ENCODE measurements around the gene CLIP2. TPM values are rescaled to one million over a fixed set of nuclear protein-coding genes. Genes with fewer than 3 reads are reported as not detected.
"Not testable (repeated sequence)": the region's sequence is repeated elsewhere in the genome, so short reads cannot be mapped to it uniquely, and the experiment has no call there.

CLIP2 gene
- total RNA-seq, 1 experiment from 2014 or later = 28.9 TPM

GRCh38 chr7:74418076-74418475 lies 128.9 kb downstream of the CLIP2 start:
- Histone ChIP-seq H3K4me1 (ENCODE audit: insufficient read depth, low read length, poor library complexity, severe bottlenecking) (no peaks in the 10 kb centered on the region), H3K27me3 (replicated peaks; ENCODE audit: insufficient read depth, low read depth, low read length, poor library complexity) (no peaks in the 10 kb centered on the region), H3K4me3 (ENCODE audit: low read depth, low read length, poor library complexity, severe bottlenecking) (no peak overlapping the region), H3K36me3 (ENCODE audit: insufficient read depth, low read length, poor library complexity, severe bottlenecking) (no peaks in the 10 kb centered on the region), H3K27ac (ENCODE audit: low read depth, low read length, poor library complexity, severe bottlenecking) (no peak overlapping the region), H3K9me3 (ENCODE audit: low read depth, low read length, poor library complexity, severe bottlenecking) (no peaks in the 10 kb centered on the region)
- CTCF ChIA-PET = interaction anchor here (0.5 to 1.4 kb wide), 2 partner anchors 137 to 149 kb away, joined by 3 to 4 read pairs; no protein-coding TSS in a partner anchor
- POLR2A ChIA-PET (ENCODE audit: low non-redundant PET) = no interaction called here
- no TSS peak for BruUV-seq (replicated peaks)
- intact Hi-C loops (cut with micrococcal nuclease; ENCODE audit: unreplicated experiment) = loop anchor here (10.0 kb wide), 1 partner anchor 277 kb away; no protein-coding TSS in a partner anchor
- DNase-seq (ENCODE audit: low spot score) = no peak
- TF ChIP-seq CTCF (conservative IDR thresholded peaks at IDR 0.05; ENCODE audit: low read depth, low read length) = no peak
- TF ChIP-seq EZH2 (IDR thresholded peaks at IDR 0.05; ENCODE audit: borderline replicate concordance, low read depth, low read length, poor library complexity, severe bottlenecking) = no peak

DNA sequence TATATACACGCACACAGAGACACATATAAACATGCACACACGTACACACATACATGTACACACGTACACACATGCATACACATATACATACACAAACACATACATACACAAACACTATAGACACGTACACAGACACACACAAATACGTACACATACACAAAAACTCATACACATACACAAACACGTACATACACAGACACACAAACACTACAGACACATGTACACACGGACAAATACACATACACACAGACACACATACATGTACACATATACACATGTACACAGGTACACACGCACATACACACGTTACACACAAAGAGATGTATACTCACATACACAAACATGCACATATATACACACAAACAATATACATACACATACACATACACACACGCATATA lies 129.3 kb downstream of the CLIP2 start:
- TF ChIP-seq EZH2 (IDR thresholded peaks at IDR 0.05; ENCODE audit: borderline replicate concordance, low read depth, low read length, poor library complexity, severe bottlenecking) = no peak
- no peak for TF ChIP-seq CTCF (conservative IDR thresholded peaks at IDR 0.05; ENCODE audit: low read depth, low read length)
- H3K36me3 ChIP-seq (ENCODE audit: insufficient read depth, low read length, poor library complexity, severe bottlenecking) = no peaks in the 10 kb centered on the region
- ChIA-PET POLR2A (ENCODE audit: low non-redundant PET) (no interaction called here), CTCF (interaction anchor here (1.4 kb wide), 1 partner anchor 149 kb away, joined by 4 read pairs; no protein-coding TSS in a partner anchor)
- no peak for DNase-seq (ENCODE audit: low spot score)
- intact Hi-C loops (cut with micrococcal nuclease; ENCODE audit: unreplicated experiment) = loop anchor here (10.0 kb wide), 1 partner anchor 276 kb away; no protein-coding TSS in a partner anchor
- no peaks in the 10 kb centered on the region for H3K27me3 ChIP-seq (replicated peaks; ENCODE audit: insufficient read depth, low read depth, low read length, poor library complexity)
- no peaks in the 10 kb centered on the region for H3K4me1 ChIP-seq (ENCODE audit: insufficient read depth, low read length, poor library complexity, severe bottlenecking)
- no peak overlapping the region for H3K27ac ChIP-seq (ENCODE audit: low read depth, low read length, poor library complexity, severe bottlenecking)
- no peaks in the 10 kb centered on the region for H3K9me3 ChIP-seq (ENCODE audit: low read depth, low read length, poor library complexity, severe bottlenecking)
- no peak overlapping the region for H3K4me3 ChIP-seq (ENCODE audit: low read depth, low read length, poor library complexity, severe bottlenecking)
- BruUV-seq (replicated peaks) = no TSS peak

DNA sequence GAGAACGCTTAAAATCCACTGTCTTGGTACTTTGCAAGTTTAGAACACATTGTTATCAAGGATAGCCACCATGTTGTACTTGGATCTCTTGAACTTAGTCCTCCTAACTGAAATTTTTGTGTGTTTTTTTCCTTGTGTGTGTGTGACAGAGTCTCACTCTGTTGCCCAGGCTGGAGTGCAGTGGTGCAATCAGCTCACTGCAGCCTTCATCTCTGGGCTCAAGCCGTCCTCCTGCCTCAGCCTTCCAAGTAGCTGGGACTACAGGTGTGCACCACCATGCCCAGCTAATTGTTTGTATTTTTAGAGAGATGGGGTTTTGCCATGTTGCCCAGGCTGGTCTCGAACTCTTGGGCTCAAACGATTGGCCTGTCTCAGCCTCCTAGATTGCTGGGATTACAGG lies 130.0 kb downstream of the CLIP2 start:
- POLR2A ChIA-PET (ENCODE audit: low non-redundant PET); CTCF ChIA-PET; H3K27ac ChIP-seq (ENCODE audit: low read depth, low read length, poor library complexity, severe bottlenecking); DNase-seq (ENCODE audit: low spot score); H3K36me3 ChIP-seq (ENCODE audit: insufficient read depth, low read length, poor library complexity, severe bottlenecking); H3K9me3 ChIP-seq (ENCODE audit: low read depth, low read length, poor library complexity, severe bottlenecking); H3K27me3 ChIP-seq (replicated peaks; ENCODE audit: insufficient read depth, low read depth, low read length, poor library complexity); BruUV-seq (replicated peaks); H3K4me1 ChIP-seq (ENCODE audit: insufficient read depth, low read length, poor library complexity, severe bottlenecking); H3K4me3 ChIP-seq (ENCODE audit: low read depth, low read length, poor library complexity, severe bottlenecking): not testable (repeated sequence)
- intact Hi-C loops (cut with micrococcal nuclease; ENCODE audit: unreplicated experiment) = loop anchor here (10.0 kb wide), 1 partner anchor 276 kb away; no protein-coding TSS in a partner anchor

GRCh38 chr7:74420006-74420405 lies 130.8 kb downstream of the CLIP2 start:
- no TSS peak for BruUV-seq (replicated peaks)
- intact Hi-C loops (cut with micrococcal nuclease; ENCODE audit: unreplicated experiment) = no loop called here
- TF ChIP-seq CTCF (conservative IDR thresholded peaks at IDR 0.05; ENCODE audit: low read depth, low read length) = no peak
- TF ChIP-seq EZH2 (IDR thresholded peaks at IDR 0.05; ENCODE audit: borderline replicate concordance, low read depth, low read length, poor library complexity, severe bottlenecking) = no peak

More at GRCh38 chr7:74420006-74420405, 130.8 kb downstream of the CLIP2 start:
- H3K36me3 ChIP-seq (ENCODE audit: insufficient read depth, low read length, poor library complexity, severe bottlenecking) = no peaks in the 10 kb centered on the region
- H3K4me1 ChIP-seq (ENCODE audit: insufficient read depth, low read length, poor library complexity, severe bottlenecking) = no peaks in the 10 kb centered on the region
- no peak overlapping the region for H3K4me3 ChIP-seq (ENCODE audit: low read depth, low read length, poor library complexity, severe bottlenecking)
- H3K27me3 ChIP-seq (replicated peaks; ENCODE audit: insufficient read depth, low read depth, low read length, poor library complexity) = no peaks in the 10 kb centered on the region
- DNase-seq (ENCODE audit: low spot score) = no peak
- ChIA-PET CTCF (no interaction called here), POLR2A (ENCODE audit: low non-redundant PET) (no interaction called here)
- no peaks in the 10 kb centered on the region for H3K9me3 ChIP-seq (ENCODE audit: low read depth, low read length, poor library complexity, severe bottlenecking)
- H3K27ac ChIP-seq (ENCODE audit: low read depth, low read length, poor library complexity, severe bottlenecking) = no peak overlapping the region

All from A673 (cell line).